ENCODE measurements around the gene CDR2L.

DNA sequence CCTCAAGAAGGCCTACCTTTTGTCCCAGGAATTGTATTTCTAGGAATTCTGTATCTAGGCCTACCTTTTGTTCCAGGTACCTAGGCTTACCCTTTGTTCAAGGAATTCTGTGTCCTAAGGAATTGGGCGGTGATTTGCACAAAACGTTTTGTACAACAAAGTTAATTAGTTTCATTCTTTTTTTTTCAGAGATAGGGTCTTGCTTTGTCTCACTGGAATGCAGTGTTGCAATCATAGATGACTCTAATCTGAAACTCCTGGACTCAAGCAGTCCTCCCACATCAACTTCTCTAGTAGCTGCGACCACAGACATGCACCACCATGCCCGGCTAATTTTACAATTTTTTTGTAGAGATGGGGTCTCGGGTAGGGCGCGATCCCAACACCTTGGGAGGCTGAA lies 7.0 kb downstream of the CDR2L start:
- TF ChIP-seq CTCF (conservative IDR thresholded peaks at IDR 0.05 in 1 of 2, IDR thresholded peaks at IDR 0.05 in 1 of 2; ENCODE audit: extremely low read depth in 1 of 2, insufficient read depth in 1 of 2, low read depth in 1 of 2, low read length in 2 of 2): no peak
- no peak for TF ChIP-seq EZH2 (IDR thresholded peaks at IDR 0.05; ENCODE audit: borderline replicate concordance, low read length)
